SK-N-MC (cell line): ENCODE measurements around the gene ZBTB1.

Experiments used
- EZH2 ChIP-seq: fragments of 200-600 bp; sonication (generic); IDR thresholded peaks from one replicate; pipeline ENCODE4 v1.6.1; 2017; ENCODE audit warnings: antibody characterized with exemption
- FOXP2 ChIP-seq: optimal IDR thresholded peaks from 2 replicates; pipeline ENCODE3; 2011; ENCODE audit warnings: mild to moderate bottlenecking, moderate library complexity; ENCODE audit not compliant: insufficient read depth; ENCODE audit errors: extremely low read length, control extremely low read depth
- POLR2AphosphoS5 ChIP-seq: IDR thresholded peaks from 2 replicates; pipeline ENCODE4 v1.6.1; 2012; ENCODE audit warnings: mild to moderate bottlenecking, low read depth, low read length, borderline replicate concordance

DNA sequence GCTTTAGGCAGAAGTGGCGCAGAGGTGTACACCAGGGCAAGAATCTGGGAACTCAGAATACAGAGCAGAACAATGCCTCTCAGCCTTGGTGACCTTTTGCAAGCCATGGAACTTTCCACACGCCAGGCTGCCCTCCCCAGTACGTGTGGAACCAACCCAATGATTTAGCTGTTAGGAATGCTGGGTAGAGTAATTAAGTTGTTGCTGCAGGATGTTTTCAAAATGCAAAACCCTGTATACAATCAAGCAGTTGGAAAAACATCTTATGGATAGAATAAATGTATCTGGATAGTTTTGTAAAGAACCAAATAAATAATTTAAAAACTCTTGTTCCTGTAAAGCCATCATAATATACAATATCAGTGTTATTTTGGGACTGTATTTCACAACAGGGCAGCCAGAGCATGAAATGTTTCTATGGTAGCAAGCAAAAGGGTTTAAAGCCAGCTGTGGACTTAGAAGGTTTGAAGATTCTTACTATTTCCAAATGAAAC lies 64.6 kb downstream of the ZBTB1 start:
- no peak for TF ChIP-seq EZH2
- TF ChIP-seq POLR2AphosphoS5 = no peak
- no peak for TF ChIP-seq FOXP2
